IMR-90 (cell line): ENCODE measurements around the gene ASTN2.

Experiments used
- BHLHE40 ChIP-seq: fragments of 150-350 bp; IDR thresholded peaks from 2 replicates; pipeline ENCODE4 v1.6.1; 2016; ENCODE audit warnings: mild to moderate bottlenecking, low read depth, low read length
- CEBPB ChIP-seq: IDR thresholded peaks from 2 replicates; pipeline ENCODE4 v1.6.1; 2012; ENCODE audit warnings: low read depth, low read length, improper control_type of control experiment
- CTCF ChIP-seq: conservative IDR thresholded peaks from 2 replicates; pipeline ENCODE4 v1.5.1; 2012; ENCODE audit warnings: mild to moderate bottlenecking, low read depth, low read length, improper control_type of control experiment
- ELK1 ChIP-seq: fragments of 150-350 bp; IDR thresholded peaks from 2 replicates; pipeline ENCODE4 v1.6.1; 2016; ENCODE audit warnings: low read depth, mild to moderate bottlenecking, low read length, moderate library complexity, borderline replicate concordance
- FOS ChIP-seq: fragments of 150-350 bp; IDR thresholded peaks from 2 replicates; pipeline ENCODE4 v1.6.1; 2016; ENCODE audit warnings: low read depth, low read length
- MAFK ChIP-seq: IDR thresholded peaks from 2 replicates; pipeline ENCODE4 v1.6.1; 2012; ENCODE audit warnings: low read depth, low read length, improper control_type of control experiment
- MXI1 ChIP-seq: IDR thresholded peaks from 2 replicates; pipeline ENCODE4 v1.6.1; 2012; ENCODE audit warnings: low read depth, mild to moderate bottlenecking, low read length, moderate library complexity, borderline replicate concordance
- POLR2A ChIP-seq: IDR thresholded peaks from 2 replicates; pipeline ENCODE4 v1.6.1; 2012; ENCODE audit warnings: mild to moderate bottlenecking, low read depth, low read length
- RAD21 ChIP-seq: IDR thresholded peaks from 2 replicates; pipeline ENCODE4 v1.6.1; 2012; ENCODE audit warnings: low read length, improper control_type of control experiment
- RCOR1 ChIP-seq: IDR thresholded peaks from 2 replicates; pipeline ENCODE4 v1.6.1; 2012; ENCODE audit warnings: mild to moderate bottlenecking, low read length, improper control_type of control experiment; ENCODE audit not compliant: insufficient replicate concordance
- SMC3 ChIP-seq: fragments of 150-350 bp; IDR thresholded peaks from 2 replicates; pipeline ENCODE4 v1.6.1; 2016; ENCODE audit warnings: low read depth, mild to moderate bottlenecking, antibody characterized with exemption, low read length, moderate library complexity
- USF2 ChIP-seq: fragments of 150-350 bp; IDR thresholded peaks from 2 replicates; pipeline ENCODE4 v1.6.1; 2017; ENCODE audit warnings: mild to moderate bottlenecking, antibody characterized with exemption, low read length, low read depth

- no peak for TF ChIP-seq CTCF
- no peak for TF ChIP-seq SMC3
- no peak for TF ChIP-seq RAD21
- TF ChIP-seq MAFK = no peak
- TF ChIP-seq POLR2A = no peak
- no peak for TF ChIP-seq ELK1
- no peak for TF ChIP-seq BHLHE40
- TF ChIP-seq CEBPB = no peak
- TF ChIP-seq RCOR1 = no peak
- no peak for TF ChIP-seq MXI1
- TF ChIP-seq USF2 = no peak
- TF ChIP-seq FOS = no peak
These were observed 617.6 kb downstream of the ASTN2 start for GRCh38 chr9:116797276-116797675.
